IPS-18c (cell line): ENCODE data around the gene PDE6G.

Source experiments
- H3K4me3 ChIP-seq: 2 replicates; pipeline ENCODE4 v1.7.0; 2013; ENCODE audit warnings: low read depth, mild to moderate bottlenecking, low read length, moderate library complexity; ENCODE audit not compliant: insufficient read depth
- H3K9me3 ChIP-seq: one replicate; pipeline ENCODE4 v1.6.1; 2013; ENCODE audit warnings: mild to moderate bottlenecking, low read length, moderate library complexity; ENCODE audit not compliant: control insufficient read depth, insufficient read depth

The PDE6G gene

DNA sequence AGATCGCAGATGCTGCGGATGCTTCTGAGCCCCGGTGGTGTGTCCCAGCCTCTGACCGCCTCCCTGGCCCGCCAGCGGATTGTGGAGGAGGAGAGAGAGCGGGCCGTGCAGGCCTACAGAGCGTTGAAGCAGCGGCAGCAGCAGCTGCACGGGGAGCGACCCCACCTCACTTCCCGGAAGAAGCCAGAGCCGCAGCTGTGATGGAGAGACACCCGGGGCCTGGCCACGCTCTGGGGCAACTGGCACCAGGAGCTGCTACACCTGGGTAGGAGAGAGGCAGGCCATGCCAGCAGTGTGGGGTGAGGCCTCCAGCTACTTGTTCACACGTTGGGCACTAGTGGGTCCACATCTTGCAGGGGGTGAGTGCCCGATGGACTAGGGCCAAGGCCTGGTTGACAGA lies 16.2 kb upstream of the PDE6G start:
- no peaks in the 10 kb centered on the region for H3K9me3 ChIP-seq

GRCh38 chr17:81667754-81668153 lies 11.4 kb upstream of the PDE6G start:
- Histone ChIP-seq H3K9me3 (peaks cover 3% of the 10 kb centered on the region), H3K4me3 (no peak overlapping the region; the same call in 1 of the 2 replicates)

More for the DNA sequence above, 16.2 kb upstream of the PDE6G start:
- H3K4me3 ChIP-seq: no peak overlapping the region

GRCh38 chr17:81666342-81667191 lies 10.2 kb upstream of the PDE6G start, which contains the start of the genes CCDC137 and OXLD1:
Gene CCDC137 (plus strand): TSS chr17:81666737. CDS start chr17:81666767, 30 bp downstream.
Gene OXLD1 (minus strand): TSS chr17:81666605. CDS start chr17:81666577, 28 bp downstream.
- H3K4me3 ChIP-seq: peak within 1 kb of the TSS; percentile 91
- peaks cover 5% of the 10 kb centered on the region for H3K9me3 ChIP-seq

- peaks cover 5% of the 10 kb centered on the region for H3K9me3 ChIP-seq
- peak overlapping the region; percentile 91 for H3K4me3 ChIP-seq
Measured at GRCh38 chr17:81666092-81666341, 9.7 kb upstream of the PDE6G start.

- peak overlapping the region; percentile 91 for H3K4me3 ChIP-seq
- H3K9me3 ChIP-seq: peaks cover 5% of the 10 kb centered on the region
Measured at GRCh38 chr17:81665205-81666091, 9.1 kb upstream of the PDE6G start.

- no peak overlapping the region for H3K4me3 ChIP-seq
Measured at GRCh38 chr17:81664051-81664470, 7.7 kb upstream of the PDE6G start.

DNA sequence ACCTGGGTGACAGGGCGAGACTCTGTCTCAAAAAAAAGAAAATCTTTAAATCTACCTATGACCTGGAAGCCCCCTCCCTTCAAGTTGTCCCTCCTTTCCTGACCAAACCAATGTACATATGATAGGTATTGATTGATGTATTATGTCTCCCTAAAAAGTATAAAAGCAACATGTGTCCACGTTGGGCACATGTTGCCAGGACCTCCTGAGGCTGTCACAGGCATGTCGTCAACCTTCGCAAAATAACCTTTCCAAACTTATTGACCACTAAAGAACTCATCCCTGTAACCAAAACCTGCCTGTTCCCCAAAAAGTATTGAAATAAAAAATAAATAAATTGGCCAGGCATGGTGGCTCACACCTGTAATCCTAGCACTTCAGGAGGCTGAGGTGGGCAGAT lies 5.7 kb upstream of the PDE6G start:
- no peak overlapping the region for H3K4me3 ChIP-seq

More at GRCh38 chr17:81664051-81664470, 7.7 kb upstream of the PDE6G start:
- peaks cover 5% of the 10 kb centered on the region for H3K9me3 ChIP-seq

DNA sequence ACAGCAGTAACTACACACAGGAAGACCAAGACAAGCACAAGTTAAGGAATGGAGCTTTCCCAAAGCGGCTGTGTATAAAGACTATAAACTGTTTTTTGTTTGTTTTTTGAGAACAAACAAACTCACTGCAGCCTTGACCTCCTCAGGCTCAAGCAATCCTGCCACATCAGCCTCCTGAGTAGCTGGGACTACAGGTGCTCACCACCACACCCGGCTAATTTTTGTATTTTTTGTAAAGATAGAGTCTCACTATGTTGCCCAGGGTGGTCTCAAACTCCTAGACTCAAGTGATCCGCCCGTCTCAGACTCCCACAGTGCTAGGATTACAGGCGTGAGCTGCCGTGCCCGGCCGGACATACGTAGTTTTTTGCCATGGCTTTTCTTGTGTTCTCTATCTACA lies 4.1 kb upstream of the PDE6G start:
- peaks cover 5% of the 10 kb centered on the region for H3K9me3 ChIP-seq
- H3K4me3 ChIP-seq: no peak overlapping the region

More for the DNA sequence above, 5.7 kb upstream of the PDE6G start:
- H3K9me3 ChIP-seq: peaks cover 5% of the 10 kb centered on the region

DNA sequence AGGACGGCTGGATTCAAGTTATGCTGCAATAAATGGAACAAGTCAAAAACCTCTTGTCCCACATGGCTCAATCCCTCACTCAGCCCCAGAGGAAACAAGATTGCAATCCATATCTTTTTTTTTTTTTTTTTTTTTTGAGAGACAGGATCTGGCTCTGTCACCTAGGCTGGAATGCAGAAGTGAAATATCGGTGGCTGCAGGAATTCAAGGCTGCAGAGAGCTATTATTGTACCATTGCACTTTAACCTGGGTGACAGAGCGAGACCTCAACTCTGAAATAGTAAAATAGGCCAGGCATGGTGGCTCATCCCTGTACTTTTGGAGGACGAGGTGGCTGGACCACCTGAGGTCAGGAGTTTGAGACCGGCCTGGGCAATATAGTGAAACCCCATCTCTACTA lies 2.7 kb upstream of the PDE6G start:
- Histone ChIP-seq H3K9me3 (peaks cover 5% of the 10 kb centered on the region), H3K4me3 (no peak overlapping the region)

DNA sequence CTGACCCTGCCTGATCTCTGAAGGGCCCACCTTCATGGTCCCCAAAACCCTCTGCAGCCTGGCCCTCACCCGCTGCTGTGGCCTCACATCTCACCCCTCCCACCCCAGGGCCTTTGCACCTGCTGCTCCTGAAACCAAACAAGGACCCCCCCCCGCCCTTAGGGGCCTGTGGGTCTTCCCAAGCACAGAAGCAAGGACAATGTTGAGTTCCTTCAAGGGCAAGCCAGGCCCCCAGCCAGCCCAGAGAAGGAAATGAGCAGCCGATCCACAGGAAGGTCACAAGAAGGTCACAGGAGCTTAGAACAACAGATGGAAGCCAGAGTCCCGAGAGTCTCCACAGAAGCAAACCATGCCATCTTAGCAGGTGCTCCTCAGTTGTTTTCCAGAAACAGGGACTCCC lies 493 bp upstream of the PDE6G start:
- peaks cover 2% of the 10 kb centered on the region for H3K9me3 ChIP-seq
- no peak overlapping the region for H3K4me3 ChIP-seq

- Histone ChIP-seq H3K9me3 (peaks cover 2% of the 10 kb centered on the region), H3K4me3 (no peak overlapping the region)
Measured at GRCh38 chr17:81655378-81656117, 794 bp downstream of the PDE6G start.

- Histone ChIP-seq H3K9me3 (peaks cover 2% of the 10 kb centered on the region), H3K4me3 (peak overlapping the region; percentile 20; the same call in 1 of the 2 replicates)
Measured at GRCh38 chr17:81652906-81653771, 3.2 kb downstream of the PDE6G start.

GRCh38 chr17:81651692-81652091 lies 4.7 kb downstream of the PDE6G start:
- Histone ChIP-seq H3K9me3 (peaks cover 2% of the 10 kb centered on the region), H3K4me3 (no peak overlapping the region)

DNA sequence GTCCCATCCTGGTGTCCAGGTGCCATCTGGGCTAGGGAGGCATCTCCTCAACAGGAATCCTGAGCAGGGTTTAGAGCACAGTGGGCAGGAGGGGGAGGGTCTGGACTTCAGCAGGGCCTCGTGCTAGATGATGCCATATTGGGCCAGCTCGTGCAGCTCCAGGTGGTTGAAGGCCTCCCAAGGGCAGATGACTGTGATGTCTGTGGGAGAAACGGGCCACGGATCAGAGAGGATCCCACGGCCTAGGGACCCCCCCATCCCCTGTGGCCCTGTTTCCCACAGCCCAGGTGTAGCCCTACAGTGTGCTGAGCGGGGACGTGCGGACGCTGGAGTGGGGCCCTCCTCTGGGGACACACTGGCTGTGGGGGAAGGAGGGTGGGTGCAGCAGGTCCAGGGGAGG lies 5.4 kb downstream of the PDE6G start:
- peaks cover 2% of the 10 kb centered on the region for H3K9me3 ChIP-seq
- no peak overlapping the region for H3K4me3 ChIP-seq

- H3K4me3 ChIP-seq: peak overlapping the region; percentile 44; the same call in 1 of the 2 replicates
Measured at GRCh38 chr17:81648707-81649085, 7.6 kb downstream of the PDE6G start.

GRCh38 chr17:81648013-81648706 lies 8.2 kb downstream of the PDE6G start:
- Histone ChIP-seq H3K4me3 (peak overlapping the region; percentile 44), H3K9me3 (no peaks in the 10 kb centered on the region)

More at GRCh38 chr17:81648707-81649085, 7.6 kb downstream of the PDE6G start:
- H3K9me3 ChIP-seq: peaks cover 1% of the 10 kb centered on the region
